ENCODE data around the gene EXD1.
"Not testable (repeated sequence)": the region's sequence is repeated elsewhere in the genome, so short reads cannot be mapped to it uniquely, and the experiment has no call there.

The EXD1 gene, protein sequence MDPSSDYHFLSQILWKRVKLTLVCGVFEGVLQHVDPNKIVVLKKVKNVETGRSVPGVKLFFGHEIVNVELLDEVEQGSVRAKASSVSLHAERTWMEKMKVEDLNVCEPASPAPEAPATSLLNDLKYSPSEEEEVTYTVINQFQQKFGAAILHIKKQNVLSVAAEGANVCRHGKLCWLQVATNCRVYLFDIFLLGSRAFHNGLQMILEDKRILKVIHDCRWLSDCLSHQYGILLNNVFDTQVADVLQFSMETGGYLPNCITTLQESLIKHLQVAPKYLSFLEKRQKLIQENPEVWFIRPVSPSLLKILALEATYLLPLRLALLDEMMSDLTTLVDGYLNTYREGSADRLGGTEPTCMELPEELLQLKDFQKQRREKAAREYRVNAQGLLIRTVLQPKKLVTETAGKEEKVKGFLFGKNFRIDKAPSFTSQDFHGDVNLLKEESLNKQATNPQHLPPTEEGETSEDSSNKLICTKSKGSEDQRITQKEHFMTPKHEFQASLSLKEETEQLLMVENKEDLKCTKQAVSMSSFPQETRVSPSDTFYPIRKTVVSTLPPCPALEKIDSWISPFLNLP

DNA sequence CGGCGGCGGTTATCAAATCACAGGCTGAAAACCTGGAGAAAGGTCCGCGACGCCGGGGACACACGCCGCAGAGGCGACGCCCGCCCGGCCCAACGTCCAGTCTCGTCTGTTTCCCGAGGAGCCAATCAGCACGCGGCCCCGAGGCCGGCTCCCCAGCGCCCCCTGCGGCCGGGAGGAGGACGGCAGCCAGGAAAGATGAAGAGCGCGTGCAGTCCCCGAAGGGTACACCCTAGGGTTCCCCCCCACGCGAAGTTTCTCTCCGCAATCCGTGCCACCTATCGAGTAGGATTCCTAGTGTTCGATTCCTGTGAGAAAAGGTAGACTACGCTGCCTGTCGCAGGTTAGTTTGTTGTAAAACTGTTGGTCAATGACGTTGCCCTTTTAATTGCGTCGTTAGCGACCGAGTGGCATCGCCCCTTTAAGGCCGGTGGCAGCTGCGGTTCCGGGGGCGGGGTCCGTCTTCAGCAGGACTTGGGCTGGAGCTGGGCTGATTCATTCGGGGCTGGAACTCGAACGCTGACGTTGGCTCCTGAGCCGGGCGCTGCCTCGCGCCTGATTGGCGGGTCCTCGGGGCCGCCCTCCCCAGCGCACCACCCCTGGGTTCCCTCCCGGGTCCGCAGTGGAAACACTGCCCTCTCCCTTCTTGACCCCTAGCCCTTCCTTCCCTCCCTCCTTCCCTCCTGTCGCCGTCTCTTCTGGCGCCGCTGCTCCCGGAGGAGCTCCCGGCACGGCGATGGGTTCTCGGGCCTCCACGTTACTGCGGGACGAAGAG lies at the start of gene EXD1, which contains the start of gene CHP1:
Gene EXD1 (minus strand): TSS at position 108 of the 772 bp plus-strand sequence. CDS start 4,182 bp downstream, outside the sequence.
Gene CHP1 (plus strand): TSS at position 619 of the 772 bp plus-strand sequence. CDS start 115 bp downstream, at position 734.
- FAIRE-seq (peak; percentile 99), DNase-seq (ENCODE audit: extremely low spot score, insufficient read length, low read depth) (peak; percentile 97)

- DNase-seq (ENCODE audit: extremely low spot score, insufficient read length, low read depth) (no peak), FAIRE-seq (no peak)
Observed at GRCh38 chr15:41279535-41280283, 49.2 kb upstream of the EXD1 start.

DNA sequence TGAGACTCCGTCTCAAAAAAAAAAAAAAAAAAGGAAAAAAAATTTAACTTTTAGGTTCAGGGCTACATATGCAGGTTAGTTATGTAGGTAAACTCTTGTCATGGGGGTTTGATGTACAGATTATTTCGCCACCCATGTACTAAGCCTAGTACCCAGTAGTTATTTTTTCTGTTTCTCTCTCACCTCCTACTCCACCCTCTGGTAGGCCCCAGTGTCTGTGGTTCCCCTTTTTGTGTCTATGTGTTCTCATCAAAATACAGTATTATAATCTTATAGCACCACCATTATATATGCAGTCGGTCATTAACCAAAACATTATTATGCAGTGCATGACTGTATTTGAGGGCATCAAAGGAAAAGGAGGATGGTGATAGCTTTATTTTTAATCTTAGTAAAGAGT lies 47.8 kb upstream of the EXD1 start:
- no peak for DNase-seq (ENCODE audit: extremely low spot score, insufficient read length, low read depth)
- FAIRE-seq, result no peak

DNA sequence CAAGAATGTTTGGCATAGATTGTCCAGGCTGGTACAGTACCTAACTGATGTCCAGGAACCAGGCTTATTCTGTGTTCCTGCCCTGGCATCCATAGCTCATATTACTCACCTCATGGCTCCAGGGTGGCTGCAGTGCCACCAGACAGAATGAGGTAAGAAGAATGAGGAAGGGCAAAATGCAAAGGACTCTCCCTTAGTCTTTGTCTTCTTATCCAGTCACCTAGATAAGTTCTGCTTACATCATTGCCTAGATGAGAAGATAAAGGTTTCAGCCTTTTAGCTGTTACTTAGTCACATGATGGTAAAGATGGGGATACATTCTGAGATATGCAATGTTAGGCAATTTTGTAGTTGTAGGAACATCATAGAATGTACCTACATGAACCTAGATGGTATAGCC lies 46.3 kb upstream of the EXD1 start:
- no peak for DNase-seq (ENCODE audit: extremely low spot score, insufficient read length, low read depth)
- FAIRE-seq, result no peak

DNA sequence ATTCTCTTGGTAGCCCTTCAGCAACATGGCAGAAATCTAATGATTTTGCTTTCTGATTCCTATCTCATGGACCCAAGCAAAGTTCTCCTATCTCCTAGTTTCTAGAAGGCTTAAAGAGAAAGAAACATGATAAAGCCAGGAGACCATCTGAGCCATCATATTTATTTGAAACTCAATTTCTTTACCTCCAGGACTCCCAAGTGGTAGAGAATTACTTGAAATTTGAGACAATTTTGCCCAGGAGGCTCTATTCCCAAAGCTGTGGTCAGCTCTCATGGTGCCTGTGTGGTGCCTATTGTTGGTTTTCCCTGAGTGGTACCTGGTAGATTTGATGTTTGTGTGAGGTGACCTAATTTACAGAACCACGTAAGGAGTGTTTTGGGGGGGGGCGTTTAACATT lies 39.3 kb upstream of the EXD1 start:
- FAIRE-seq, result no peak

DNA sequence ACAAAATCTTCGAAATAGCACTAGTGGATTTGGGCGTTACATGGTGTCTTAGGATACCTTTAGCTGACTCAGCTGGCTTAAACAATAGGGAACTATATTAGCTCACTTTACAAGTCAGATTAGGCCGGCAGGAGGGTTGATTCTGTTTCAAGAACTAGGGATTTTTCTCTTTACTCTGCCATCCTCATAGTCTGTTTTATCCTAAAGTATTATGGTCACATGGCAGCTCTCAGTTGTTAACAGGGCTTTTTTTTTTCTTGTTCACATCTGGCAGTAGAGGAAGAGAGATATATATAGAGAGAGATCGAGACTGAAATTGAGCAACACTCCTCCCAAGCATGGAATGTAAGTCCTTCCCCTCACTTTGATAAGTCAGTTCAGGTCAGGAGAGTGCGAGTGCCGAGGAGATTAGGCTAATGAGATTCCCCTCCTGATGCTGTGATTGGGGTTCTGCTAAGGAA lies 33.4 kb upstream of the EXD1 start:
- no peak for DNase-seq (ENCODE audit: extremely low spot score, insufficient read length, low read depth)
- no peak for FAIRE-seq

More for the DNA sequence above, 39.3 kb upstream of the EXD1 start:
- no peak for DNase-seq (ENCODE audit: extremely low spot score, insufficient read length, low read depth)

DNA sequence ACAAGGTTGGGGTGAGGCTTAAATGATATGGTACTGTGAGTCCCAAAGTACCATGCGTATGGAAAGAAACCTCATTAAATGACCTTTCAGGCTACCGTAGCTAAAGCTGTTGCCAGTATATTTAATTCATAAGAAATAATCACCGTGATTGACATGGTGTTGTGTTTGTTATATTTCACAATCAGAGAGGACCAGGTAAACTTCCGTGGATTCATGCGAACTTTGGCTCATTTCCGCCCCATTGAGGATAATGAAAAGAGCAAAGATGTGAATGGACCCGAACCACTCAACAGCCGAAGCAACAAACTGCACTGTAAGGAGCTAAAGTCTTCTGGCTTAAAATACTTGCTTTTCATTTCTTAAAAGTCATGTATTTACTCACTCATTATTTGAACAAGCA lies 32.0 kb upstream of the EXD1 start:
- DNase-seq (ENCODE audit: extremely low spot score, insufficient read length, low read depth), result no peak
- FAIRE-seq, result no peak

DNA sequence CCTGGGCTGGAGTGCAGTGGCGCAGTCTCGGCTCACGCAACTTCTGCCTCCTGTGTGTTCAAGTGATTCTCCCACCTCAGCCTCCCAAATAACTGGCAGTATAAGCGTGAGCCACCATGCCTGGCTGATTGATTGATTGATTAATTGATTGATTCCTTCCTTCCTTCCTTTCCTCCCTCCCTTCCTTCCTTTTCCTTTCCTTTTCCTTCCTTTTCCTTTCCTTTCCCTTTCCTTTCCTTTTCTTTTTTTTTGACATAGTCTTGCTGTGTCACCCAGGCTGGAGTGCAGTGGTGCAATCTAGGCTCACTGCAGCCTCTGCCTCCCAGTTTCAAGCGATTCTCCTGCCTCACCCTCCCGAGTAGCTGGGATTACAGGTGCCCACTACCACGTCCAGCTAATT lies 30.4 kb upstream of the EXD1 start:
- DNase-seq (ENCODE audit: extremely low spot score, insufficient read length, low read depth); FAIRE-seq: not testable (repeated sequence)

GRCh38 chr15:41259546-41260189 lies 29.1 kb upstream of the EXD1 start:
- no peak for FAIRE-seq

GRCh38 chr15:41258750-41259471 lies 28.4 kb upstream of the EXD1 start:
- peak; percentile 64 for FAIRE-seq

More at GRCh38 chr15:41259546-41260189, 29.1 kb upstream of the EXD1 start:
- DNase-seq (ENCODE audit: extremely low spot score, insufficient read length, low read depth), result no peak

DNA sequence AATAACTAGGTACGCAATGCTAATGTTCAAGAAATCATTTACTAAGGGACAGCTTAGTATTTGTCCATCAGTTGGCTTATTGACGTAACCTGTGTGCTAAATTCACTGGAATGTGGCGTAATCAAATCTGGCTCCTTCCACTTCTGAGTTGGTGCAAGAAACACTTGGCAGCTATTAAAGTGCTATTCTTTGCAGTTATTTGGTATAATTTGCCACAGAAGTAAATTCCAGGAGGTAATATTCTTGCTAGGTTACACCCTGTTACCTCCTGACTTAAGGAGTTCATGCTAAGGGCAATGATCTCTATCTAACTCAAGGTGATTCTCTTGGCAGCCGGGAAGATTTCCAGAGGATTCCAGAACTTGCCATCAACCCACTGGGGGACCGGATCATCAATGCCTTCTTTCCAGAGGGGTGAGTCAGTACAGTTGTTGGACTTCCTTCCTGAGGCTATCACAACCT lies 26.1 kb upstream of the EXD1 start:
- DNase-seq (ENCODE audit: extremely low spot score, insufficient read length, low read depth) (no peak), FAIRE-seq (no peak)

More at GRCh38 chr15:41258750-41259471, 28.4 kb upstream of the EXD1 start:
- DNase-seq (ENCODE audit: extremely low spot score, insufficient read length, low read depth), result no peak

- FAIRE-seq (no peak), DNase-seq (ENCODE audit: extremely low spot score, insufficient read length, low read depth) (no peak)
Observed at GRCh38 chr15:41256103-41256502, 25.5 kb upstream of the EXD1 start.

DNA sequence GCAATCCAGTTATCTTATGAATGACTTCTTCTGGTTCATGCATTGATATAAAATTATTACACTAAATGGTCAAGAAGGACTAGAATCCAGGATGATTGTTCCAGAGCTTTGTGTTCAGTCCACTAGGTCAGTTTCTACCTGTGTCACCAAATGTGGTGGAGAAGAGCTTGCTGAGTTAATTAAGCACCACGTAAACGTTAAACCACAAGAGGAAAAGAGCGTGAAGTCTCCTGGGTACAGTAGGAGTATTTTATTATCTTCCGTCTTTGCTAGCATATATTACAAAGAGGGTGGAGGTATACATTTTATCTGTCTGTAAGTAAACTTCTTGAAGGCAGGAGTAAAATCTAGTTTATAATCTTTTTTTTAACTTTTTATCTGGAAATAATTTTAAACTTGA lies 24.0 kb upstream of the EXD1 start:
- no peak for DNase-seq (ENCODE audit: extremely low spot score, insufficient read length, low read depth)
- peak; percentile 21 for FAIRE-seq

DNA sequence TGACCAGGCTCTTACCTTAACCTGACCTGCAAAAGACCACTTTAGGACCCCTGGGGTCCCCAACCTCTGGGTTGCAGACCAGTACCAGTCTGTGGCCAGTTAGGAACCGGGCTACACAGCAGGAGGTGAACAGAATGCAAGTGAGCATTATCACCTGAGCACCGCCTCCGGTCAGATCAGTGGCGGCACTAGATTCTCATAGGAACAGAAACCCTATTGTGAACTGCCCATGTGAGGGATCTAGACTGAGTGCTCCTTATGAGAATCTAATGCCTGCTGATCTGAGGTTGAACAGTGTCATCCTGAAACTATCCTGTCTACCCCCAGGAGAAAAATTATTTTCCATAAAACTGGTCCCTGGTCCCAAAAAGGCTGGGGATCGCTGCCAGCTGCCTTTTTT lies 20.9 kb upstream of the EXD1 start:
- DNase-seq (ENCODE audit: extremely low spot score, insufficient read length, low read depth), result no peak
- no peak for FAIRE-seq

DNA sequence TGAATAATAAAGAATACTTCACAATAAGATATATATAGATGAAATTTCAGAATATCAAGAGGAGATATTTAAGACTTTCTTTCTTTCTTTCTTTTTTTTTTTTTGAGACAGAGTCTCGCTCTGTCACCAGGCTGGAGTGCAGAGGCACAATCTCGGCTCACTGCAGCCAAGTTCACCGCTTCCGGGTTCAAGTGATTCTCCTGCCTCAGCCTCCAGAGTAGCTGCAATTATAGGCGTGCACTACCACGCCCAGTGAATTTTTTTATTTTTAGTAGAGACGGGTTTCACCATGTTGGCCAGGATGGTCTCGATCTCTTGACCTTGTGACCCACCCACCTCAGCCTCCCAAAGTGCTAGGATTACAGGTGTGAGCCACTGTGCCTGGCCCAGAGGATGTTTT lies 20.2 kb upstream of the EXD1 start:
- FAIRE-seq; DNase-seq (ENCODE audit: extremely low spot score, insufficient read length, low read depth): not testable (repeated sequence)

GRCh38 chr15:41241221-41241964 lies 10.8 kb upstream of the EXD1 start:
- FAIRE-seq (no peak), DNase-seq (ENCODE audit: extremely low spot score, insufficient read length, low read depth) (no peak)

DNA sequence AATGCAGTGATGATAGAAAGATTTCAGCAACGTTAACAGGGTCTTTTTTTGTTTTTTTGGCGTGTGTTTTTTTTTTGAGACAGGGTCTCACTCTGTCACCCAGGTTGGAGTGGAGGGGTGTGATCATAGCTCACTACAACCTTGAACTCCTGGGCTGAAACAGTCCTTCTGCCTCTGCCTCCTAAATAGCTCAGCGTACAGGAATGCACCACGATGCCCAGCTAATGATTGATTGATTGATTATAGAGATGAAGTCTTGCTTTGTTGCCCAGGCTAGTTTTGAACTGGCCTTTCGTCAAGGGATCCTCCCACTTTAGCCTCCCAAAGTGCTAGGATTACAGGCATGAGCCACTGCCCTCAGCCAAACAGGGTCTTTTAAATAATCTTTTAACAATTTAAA lies 7.5 kb upstream of the EXD1 start:
- FAIRE-seq, result no peak
- DNase-seq (ENCODE audit: extremely low spot score, insufficient read length, low read depth), result no peak

- FAIRE-seq (no peak), DNase-seq (ENCODE audit: extremely low spot score, insufficient read length, low read depth) (no peak)
Observed at GRCh38 chr15:41235929-41236328, 5.4 kb upstream of the EXD1 start.
